HL-60 (cell line): ENCODE results near the gene USP14.
"Not testable (repeated sequence)": the region's sequence is repeated elsewhere in the genome, so short reads cannot be mapped to it uniquely, and the experiment has no call there.

ENCODE experiments used
- DNase-seq, 2 experiments: peaks; one replicate each; pipeline ENCODE4 v3.0.0-alpha.2; 2010 to 2020; ENCODE audit warnings: low read depth in 1 of 2, low spot score in 1 of 2
- H3K27ac ChIP-seq: fragments of 250-450 bp; sonication (Bioruptor Pico); replicated peaks from 2 replicates; pipeline ENCODE4 v1.5.1; 2020; ENCODE audit warnings: mild to moderate bottlenecking, moderate library complexity
- H3K27me3 ChIP-seq: fragments of 250-450 bp; sonication (Bioruptor Pico); 2 replicates; pipeline ENCODE4 v1.5.1; 2021; ENCODE audit warnings: mild to moderate bottlenecking, moderate library complexity; ENCODE audit not compliant: insufficient read depth, poor library complexity, severe bottlenecking
- H3K4me3 ChIP-seq: replicated peaks from 2 replicates; pipeline ENCODE4 v1.5.1; 2011; ENCODE audit warnings: mild to moderate bottlenecking, control low read depth, low read length; ENCODE audit not compliant: insufficient read depth
- CTCF ChIP-seq: IDR thresholded peaks from one replicate; pipeline ENCODE4 v1.5.1; 2011; ENCODE audit warnings: low read length, control low read depth, inconsistent platforms; ENCODE audit not compliant: insufficient read depth
- GABPA ChIP-seq: IDR thresholded peaks from 2 replicates; pipeline ENCODE4 v1.6.1; 2012; ENCODE audit warnings: low read depth
- POLR2AphosphoS5 ChIP-seq: IDR thresholded peaks from 2 replicates; pipeline ENCODE4 v1.6.1; 2012; ENCODE audit warnings: low read depth
- REST ChIP-seq: IDR thresholded peaks from 2 replicates; pipeline ENCODE4 v1.6.1; 2012; ENCODE audit warnings: low read depth; ENCODE audit not compliant: insufficient replicate concordance
- SPI1 ChIP-seq: IDR thresholded peaks from 2 replicates; pipeline ENCODE4 v1.6.1; 2012; ENCODE audit warnings: low read depth, mild to moderate bottlenecking, borderline replicate concordance
- long read RNA-seq: library from polyadenylated mRNA; unstranded; transcript quantifications from one replicate; pipeline ENCODE4 v2.0.0, GENCODE V29; 2020

USP14 gene
- long read RNA-seq, full-length matches to known transcripts = 1,307 of 1,421 reads
- long read RNA-seq, partial matches to known transcripts = 42 of 1,421 reads
- long read RNA-seq, other reads (novel, unspliced or antisense) = 72 of 1,421 reads

GRCh38 chr18:158128-159036, at the start of gene USP14:
Gene USP14, plus strand, starts transcription at chr18:158557. Its CDS starts 142 bp downstream, at chr18:158699.
- H3K4me3 ChIP-seq = peak within 1 kb of the TSS; percentile 76
- H3K27me3 ChIP-seq = no peaks in the 10 kb centered on the region
- TF ChIP-seq CTCF = no peak
- TF ChIP-seq POLR2AphosphoS5 = peak; percentile 87
- peak; percentile 99 to 100 for DNase-seq
- H3K27ac ChIP-seq = peak within 1 kb of the TSS; percentile 74

- DNase-seq, H3K27me3 ChIP-seq: not testable (repeated sequence)
Measured at GRCh38 chr18:108665-109063, 49.7 kb upstream of the USP14 start.

GRCh38 chr18:109130-109921, 49.0 kb upstream of the USP14 start:
- peak; percentile 83 to 99 for DNase-seq
- TF ChIP-seq POLR2AphosphoS5 = 0 out of 2 replicates have a peak, but pooled peaks have one; percentile 19
- H3K27ac ChIP-seq, H3K27me3 ChIP-seq, H3K4me3 ChIP-seq: not testable (repeated sequence)

More at GRCh38 chr18:108665-109063, 49.7 kb upstream of the USP14 start:
- not testable (repeated sequence) for H3K4me3 ChIP-seq, H3K27ac ChIP-seq

- H3K27me3 ChIP-seq, H3K27ac ChIP-seq, H3K4me3 ChIP-seq: not testable (repeated sequence)
- DNase-seq = peak; percentile 49 to 54
Measured at GRCh38 chr18:109922-110261, 48.5 kb upstream of the USP14 start.

- not testable (repeated sequence) for H3K4me3 ChIP-seq, H3K27ac ChIP-seq, H3K27me3 ChIP-seq
- peak in 1 of 2 experiments; percentile 52 for DNase-seq
Measured at GRCh38 chr18:110351-111201, 47.8 kb upstream of the USP14 start.

- TF ChIP-seq CTCF (no peak), REST (no peak), POLR2AphosphoS5 (no peak), SPI1 (no peak), GABPA (no peak)
- Histone ChIP-seq H3K4me3 (0 out of 2 replicates have a peak overlapping the region, but pooled peaks have one; percentile 4), H3K27me3 (no peaks in the 10 kb centered on the region), H3K27ac (no peak overlapping the region)
- peak; percentile 28 to 56 for DNase-seq
Measured at GRCh38 chr18:111306-112014, 46.9 kb upstream of the USP14 start.

- not testable (repeated sequence) for DNase-seq, H3K27ac ChIP-seq, H3K27me3 ChIP-seq
- 0 out of 2 replicates have a peak overlapping the region, but pooled peaks have one; percentile 4 for H3K4me3 ChIP-seq
Measured at GRCh38 chr18:112015-112733, 46.2 kb upstream of the USP14 start.

GRCh38 chr18:120539-121260, 37.7 kb upstream of the USP14 start:
- not testable (repeated sequence) for H3K27ac ChIP-seq, DNase-seq, H3K4me3 ChIP-seq, H3K27me3 ChIP-seq
